AG09319 (cell line): ENCODE data around the gene EVX1.

Experiments
- DNase-seq: peaks from one replicate; pipeline ENCODE4 v3.0.0-alpha.2; 2010; ENCODE audit warnings: low read depth; ENCODE audit errors: extremely low read depth
- TF ChIP-seq, protein P1 (sequence below): IDR thresholded peaks from 2 replicates; pipeline ENCODE4 v1.5.1; 2011; ENCODE audit warnings: low read depth, mild to moderate bottlenecking, inconsistent platforms, low read length, moderate library complexity

The EVX1 gene

DNA sequence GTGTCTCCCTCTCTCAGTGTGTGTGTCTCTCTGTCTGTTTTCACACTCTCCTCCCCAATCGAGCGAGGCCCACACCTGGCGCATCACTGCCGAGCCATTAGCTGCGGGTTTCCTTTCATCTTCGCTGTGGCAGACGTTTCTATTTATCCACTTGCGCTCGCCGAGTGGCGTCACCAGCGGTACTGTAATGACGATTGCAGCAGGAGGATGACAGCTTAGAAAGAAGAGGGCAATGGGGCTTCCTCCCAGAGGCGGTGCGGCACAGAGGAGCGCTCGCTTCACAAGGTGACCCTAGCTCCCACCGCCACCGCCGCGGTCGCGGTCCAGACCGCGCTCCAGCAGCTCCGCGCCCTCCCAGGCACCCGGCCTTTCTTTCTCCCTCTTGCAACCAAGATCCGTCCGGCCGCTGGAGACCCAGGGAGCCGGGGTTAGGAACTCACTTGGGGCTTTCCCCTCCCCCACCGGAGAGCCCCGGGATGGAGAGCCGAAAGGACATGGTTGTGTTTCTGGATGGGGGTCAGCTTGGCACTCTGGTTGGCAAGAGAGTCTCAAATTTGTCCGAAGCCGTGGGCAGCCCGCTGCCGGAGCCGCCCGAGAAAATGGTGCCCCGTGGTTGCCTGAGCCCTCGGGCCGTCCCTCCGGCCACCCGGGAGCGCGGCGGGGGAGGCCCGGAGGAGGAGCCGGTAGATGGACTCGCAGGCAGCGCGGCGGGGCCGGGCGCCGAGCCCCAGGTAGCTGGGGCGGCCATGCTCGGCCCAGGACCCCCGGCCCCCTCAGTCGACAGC lies at the start of gene EVX1:
Gene EVX1, plus strand, starts transcription at position 248 of the 785 bp plus-strand sequence. Its CDS starts 229 bp downstream, at position 477.
- TF ChIP-seq, protein P1, sequence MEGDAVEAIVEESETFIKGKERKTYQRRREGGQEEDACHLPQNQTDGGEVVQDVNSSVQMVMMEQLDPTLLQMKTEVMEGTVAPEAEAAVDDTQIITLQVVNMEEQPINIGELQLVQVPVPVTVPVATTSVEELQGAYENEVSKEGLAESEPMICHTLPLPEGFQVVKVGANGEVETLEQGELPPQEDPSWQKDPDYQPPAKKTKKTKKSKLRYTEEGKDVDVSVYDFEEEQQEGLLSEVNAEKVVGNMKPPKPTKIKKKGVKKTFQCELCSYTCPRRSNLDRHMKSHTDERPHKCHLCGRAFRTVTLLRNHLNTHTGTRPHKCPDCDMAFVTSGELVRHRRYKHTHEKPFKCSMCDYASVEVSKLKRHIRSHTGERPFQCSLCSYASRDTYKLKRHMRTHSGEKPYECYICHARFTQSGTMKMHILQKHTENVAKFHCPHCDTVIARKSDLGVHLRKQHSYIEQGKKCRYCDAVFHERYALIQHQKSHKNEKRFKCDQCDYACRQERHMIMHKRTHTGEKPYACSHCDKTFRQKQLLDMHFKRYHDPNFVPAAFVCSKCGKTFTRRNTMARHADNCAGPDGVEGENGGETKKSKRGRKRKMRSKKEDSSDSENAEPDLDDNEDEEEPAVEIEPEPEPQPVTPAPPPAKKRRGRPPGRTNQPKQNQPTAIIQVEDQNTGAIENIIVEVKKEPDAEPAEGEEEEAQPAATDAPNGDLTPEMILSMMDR = no peak
- DNase-seq = no peak

DNA sequence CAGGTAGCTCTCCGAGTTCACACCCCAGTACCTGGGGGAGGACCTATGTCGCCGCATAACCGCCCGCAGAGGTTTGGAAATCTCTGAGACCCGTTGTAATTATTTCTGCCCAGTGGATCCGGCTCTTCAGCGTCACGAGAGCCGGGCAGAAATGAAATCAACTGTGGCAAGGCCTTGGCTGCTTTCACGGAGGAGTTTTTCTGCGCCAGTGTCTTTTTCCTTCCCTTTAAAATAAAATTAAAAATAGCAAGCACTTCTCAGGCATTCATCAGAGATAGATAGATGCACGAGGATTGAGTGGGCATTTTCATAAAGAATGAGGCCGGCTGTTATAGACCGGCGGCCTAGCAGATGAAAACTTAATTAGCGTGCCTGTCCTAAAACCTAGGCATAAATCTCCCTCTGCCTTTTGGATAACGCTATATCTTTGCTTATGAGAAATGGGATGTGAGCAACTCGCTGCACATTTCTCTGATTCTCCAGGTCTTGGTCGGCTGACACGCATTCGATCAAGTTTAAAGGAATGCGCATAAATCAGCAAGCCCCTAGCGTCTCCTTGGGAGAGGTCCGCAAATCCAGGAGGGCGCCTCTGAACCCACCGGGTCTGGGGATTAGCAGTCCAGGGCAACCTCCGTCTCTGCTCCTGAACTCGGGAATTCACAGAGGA lies 49.1 kb upstream of the EVX1 start:
- DNase-seq = no peak
- TF ChIP-seq, protein P1 = no peak

DNA sequence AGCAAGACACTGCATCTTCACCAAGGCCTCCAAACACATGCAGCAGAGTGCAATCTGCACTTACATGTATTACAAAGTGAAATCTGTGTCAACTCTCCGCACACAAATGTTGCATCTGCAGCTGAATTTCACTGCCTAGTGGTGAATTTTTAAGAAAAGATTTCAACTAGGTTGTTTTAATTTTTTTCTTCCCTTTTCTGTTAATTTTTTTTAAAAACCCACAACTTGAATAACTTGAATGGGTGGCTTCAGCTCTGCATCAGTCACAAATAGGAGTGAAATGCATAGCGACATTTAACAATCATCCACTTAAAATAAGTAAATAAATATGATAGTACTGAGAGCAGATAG lies 48.6 kb upstream of the EVX1 start:
- TF ChIP-seq, protein P1 = no peak
- DNase-seq = no peak

DNA sequence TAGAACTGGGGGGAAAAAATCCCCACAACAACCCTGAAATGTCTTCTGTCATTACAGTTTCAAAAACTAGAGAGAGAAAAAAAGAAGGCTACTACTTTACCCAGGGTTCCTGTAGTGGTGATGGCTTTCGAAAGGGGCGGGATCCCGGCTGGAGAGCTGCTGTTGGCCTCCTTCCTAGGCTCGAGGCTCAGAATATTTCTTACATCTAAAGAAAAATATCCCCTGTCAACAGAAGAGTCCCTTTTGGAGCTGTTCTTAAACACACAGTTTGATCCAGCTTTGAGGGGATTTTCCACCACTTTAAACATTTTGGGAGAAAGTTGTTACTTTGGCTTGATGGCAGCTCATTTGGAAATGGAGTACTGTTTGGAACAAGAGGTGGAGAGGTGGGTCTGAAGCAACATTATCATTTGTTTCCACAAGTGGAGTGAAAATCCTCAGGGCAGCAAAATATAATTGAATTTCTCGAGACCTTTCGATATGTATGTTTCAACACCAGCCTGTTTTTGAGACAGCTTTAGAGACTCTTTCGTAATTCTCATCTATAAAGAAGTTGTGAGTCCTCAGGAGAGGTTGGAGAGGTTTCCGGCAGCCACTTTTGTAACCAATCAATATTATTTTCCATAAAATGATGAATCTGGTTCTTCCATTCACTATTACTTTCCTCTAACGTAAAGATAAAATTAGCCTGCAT lies 47.8 kb upstream of the EVX1 start:
- TF ChIP-seq, protein P1 = no peak
- DNase-seq = no peak

DNA sequence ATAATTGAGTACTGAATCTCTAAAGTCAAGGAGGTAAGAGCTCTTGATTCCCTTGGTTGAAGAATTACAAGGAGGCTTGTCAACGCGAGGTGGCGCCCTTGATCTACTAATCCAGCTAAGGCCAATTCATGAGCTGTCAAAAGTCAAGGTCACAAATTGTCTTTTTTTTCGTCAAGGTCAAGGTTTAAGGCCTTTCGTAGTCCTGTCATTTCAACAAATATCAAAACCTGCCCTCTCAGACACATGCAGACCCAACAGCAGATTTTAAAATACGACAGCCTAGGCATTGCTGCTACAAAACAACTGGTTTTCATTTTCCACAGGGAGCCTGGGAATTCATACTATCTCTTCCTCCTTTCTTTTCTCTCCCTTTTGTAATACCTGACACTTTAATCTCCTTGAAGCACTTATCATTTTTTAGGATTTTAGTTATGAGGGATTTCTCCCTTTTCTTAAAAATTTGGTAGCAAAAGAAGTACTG lies 46.3 kb upstream of the EVX1 start:
- TF ChIP-seq, protein P1 = peak; percentile 83

DNA sequence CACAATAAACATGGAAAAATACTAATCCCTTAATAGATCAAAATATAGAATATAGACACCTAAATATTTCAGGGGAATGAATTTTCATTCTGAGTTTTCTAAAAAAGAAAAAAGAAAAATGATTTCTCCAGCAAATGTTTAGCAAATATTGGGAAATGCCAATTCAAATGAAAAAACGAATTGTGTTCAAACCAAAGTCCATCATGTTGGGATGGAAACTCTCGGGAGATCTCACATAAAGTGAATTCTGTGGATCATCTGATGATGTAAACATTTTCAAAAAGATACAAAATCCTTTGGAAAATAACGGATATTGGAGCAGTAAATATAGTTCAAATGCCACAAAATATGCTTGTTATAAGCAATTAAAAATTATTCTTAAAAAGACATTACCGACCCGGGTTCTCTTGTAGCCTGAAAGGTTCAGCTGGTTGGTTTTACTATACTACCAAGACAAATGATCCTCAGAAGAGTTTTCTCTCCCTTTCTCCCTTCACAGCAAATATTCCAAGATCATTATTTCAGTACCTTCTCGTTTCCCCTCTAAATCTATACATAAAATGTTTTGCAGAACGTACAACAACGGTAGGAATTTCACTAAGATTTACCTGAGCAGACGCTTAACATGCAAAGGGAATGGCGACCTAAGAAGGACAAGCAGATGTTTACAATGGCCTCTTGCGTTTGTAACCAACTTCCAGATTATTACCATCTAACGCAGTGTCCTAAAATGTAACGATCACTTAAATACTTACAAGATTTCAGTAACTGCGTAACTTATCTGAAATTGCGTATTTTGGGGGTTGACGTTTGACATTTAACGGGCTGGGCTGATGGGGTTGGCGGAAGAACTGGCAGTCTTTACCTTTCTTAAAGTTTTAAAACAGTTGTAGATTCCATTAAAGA lies 45.2 kb upstream of the EVX1 start:
- TF ChIP-seq, protein P1 = no peak

More for the DNA sequence above, 46.3 kb upstream of the EVX1 start:
- no peak for DNase-seq

More for the DNA sequence above, 45.2 kb upstream of the EVX1 start:
- no peak for DNase-seq
